GM19035 (cell line): Measurements from ENCODE around the gene CHST8.
A peak's percentile ranks its signal among the peaks of the same experiment; 100 is the strongest.

Experiments used
- ATAC-seq: cut with Tn5 transposase; IDR thresholded peaks from one replicate; pipeline ENCODE4 v1.9.1; 2021; ENCODE audit not compliant: unreplicated experiment

CHST8 gene

DNA sequence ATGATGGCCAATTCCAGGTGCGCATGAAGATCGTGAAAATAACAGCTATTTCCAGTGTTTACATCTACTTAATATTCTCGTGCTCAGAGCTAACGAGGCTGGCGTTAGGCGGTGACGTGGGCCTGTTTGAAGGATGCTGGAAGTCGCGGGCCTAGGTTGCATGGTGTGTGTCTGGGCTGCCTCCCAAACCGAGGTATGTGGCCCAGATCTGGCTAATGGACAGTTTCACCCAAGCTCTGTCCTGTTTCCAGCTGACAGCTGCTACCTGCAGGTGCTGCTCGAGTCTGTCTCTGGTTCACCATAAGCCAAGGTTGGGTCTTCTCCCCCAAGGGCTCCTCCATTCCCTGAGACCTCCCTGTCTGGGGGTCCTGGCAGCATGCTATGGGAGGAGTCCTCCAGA, 134.4 kb downstream of the CHST8 start:
- ATAC-seq, result no peak

DNA sequence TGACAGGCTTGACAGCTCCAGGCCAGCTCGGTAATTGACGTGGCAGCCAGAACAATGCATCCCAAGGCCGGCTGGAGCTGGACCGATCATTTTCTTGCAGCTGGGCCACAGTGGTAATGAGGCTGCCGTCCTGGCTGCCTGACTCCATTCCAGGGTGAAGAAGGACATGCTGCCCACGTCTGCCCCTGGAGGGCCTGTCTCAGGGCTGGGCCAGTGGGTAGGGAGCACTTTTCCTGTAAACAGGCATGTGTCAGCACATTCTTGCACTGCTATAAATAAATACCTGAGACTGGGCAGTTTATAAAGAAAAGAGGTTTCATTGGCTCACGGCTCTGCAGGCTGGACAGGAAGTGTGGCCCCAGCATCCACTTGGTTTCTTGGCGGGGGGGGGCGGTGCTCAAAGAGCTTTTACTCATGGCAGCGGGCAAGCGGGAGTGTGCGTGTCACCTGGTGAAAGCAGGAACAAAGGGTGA, 136.8 kb downstream of the CHST8 start:
- ATAC-seq, result no peak

DNA sequence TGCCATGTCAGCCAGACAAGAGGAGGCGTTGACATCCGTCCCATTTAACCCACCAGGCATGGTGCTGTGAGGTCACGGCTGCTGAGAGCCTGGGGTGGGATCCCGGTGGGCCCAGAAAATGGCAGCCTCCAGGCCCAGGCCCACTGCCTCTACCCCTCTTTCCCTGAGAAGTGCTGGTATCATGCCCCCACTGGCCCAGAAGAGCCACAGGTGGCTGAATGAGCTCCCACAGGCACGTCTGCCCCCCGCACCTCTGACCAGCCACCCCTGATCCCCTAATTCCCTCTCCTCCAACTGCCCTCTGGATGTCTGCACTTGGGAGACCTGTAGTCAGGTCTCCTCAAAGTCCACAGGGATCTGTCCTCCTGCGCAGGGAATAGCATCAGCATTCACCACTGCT, 137.6 kb downstream of the CHST8 start:
- ATAC-seq, result no peak

DNA sequence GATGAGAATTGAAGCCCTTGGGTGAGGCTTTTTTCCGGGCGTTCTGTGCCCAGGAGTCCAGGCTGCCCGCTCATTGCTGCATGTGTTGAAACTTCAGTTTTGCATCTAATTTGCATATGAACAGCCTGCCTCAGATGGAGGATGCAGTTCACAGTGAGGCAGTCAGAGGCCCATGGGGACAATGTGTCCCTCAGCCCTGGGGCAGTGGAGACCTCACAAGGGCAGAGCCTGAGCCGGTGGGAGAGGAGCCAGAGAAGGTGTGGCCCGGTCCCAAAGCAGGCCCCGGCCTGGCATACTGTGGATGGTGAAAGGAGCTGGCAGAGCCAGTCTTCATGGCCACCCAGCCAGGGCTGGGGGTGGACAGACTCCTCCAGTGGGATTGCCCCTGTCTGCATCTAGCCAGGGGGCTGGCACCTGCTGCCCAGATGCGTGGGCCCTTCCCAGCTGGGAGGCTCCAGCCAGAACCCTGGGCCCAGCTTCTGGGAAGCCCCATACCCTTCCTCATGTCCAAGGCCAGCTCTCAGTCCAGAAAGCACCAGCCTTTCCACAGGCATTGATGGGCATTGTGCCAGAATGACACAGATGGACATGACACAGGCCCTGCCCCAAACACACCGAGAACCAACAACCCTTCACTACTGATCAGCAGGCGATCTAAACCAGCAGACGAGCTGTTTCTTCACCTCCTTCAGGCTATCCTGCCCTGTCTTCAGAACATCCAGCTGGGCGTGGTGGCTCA, 142.0 kb downstream of the CHST8 start:
- no peak for ATAC-seq

DNA sequence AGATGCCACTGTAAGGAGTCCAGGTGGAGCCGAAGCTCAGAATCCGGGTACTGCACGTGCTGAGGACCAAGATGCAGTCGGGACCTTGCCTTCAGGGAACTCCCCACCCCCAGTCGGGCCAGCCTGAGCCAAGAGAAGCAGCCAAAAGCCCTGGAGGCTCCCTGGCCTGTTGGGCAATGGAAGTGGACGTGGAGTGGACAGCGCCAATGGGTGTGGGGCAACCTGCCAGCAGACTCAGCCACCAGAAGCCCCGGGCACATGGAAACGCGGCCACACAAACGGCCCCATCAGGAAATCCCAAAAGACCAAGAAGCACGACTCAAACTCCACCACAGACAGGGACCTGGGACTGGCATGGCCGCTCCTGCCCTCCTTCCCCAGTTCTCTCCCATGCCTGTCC, 144.9 kb downstream of the CHST8 start:
- no peak for ATAC-seq

DNA sequence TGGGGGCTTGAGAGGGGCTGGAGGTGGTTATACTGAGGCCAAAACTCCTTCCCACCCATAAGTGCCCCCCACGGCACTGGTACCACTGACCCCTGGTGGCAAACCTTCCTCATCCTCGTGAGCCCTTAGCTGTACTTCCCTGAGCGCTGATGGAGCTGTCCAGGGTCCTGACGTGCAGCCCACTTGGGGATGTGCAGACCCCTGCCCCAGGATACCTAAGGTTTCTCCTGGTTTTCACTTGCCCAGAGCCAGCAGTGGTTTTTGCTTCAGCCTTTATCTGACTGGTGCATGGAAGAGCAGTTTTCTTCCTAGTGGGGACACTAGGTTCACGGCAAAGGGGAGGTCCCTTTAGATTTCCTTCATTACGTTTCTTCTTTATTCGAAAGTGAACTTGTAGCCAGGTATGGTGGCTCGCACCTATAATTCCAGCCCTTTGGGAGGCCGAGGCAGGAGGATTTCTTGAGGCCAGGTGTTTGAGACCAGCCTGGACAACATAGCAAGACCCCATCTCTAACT, 146.2 kb downstream of the CHST8 start:
- ATAC-seq, result no peak

DNA sequence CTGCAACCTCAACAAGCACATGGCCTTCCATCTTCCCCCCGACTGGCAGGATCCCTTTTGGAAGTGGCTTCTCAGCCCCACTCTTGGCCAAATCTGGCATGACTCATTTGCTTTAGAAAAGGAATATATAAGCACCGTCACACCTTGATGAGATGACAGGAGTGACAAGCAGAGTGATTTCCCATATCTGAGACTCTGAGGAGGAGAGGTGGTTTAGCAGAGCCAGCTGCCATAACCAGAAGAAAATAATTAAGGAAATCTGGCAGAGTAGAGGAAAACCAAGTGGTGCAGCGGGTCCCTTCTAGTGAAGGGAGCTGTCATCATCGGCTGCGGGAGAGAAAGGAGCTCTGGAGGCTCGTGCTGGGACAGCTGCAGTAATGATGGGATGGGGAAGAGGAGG, 147.5 kb downstream of the CHST8 start:
- no peak for ATAC-seq

DNA sequence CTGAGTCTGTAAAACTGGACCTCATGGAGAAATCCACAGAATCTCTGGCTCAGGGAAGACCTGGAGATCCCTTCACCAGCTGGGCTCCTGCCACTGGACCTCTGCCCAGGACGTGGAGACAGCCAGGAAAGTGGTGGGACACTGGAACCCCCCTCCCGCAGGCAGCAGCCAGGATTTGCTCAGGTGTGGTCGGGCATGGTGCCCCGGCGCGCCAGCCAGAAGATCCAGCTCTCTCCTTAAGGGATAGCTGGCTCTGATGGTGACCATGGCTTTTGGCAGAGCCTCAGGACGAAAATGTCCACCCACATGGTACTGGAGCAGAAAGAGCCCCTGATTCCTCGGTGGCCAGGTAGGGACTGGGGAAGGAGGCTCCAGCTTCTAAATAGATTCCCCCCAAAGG, 148.4 kb downstream of the CHST8 start:
- ATAC-seq, result no peak

DNA sequence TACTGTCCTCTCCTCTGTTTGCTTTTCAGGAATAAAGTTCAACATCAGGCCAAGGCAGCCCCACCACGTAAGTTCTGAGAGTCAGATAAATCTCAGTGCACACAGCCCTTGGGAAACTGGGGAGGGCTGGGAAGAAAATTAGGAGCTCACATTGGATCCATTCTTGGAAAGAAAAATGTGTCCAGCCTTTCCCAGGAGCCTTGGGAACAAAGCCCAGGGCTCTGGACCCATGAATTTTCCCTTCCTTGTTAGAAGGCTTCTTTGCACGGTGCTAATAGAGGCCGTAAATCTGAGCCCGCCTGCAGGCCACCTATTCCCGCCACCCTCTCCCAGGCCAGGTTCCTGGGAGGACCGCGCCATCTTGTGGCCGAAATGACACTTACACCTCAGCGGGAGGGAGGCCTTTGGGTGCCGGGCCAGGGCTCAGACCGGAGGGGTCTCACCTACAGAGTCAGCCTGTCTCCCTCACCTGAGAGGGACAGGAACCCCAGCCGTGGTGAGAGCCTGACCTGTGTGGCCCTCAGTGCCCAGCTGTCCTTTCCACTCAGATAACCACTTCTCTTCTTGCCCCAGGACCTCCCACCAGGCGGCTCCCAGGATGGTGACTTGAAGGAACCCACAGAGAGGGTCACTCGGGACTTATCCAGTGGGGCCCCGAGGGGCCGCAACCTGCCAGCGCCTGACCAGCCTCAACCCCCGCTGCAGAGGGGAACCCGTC, 149.8 kb downstream of the CHST8 start:
- no peak for ATAC-seq

DNA sequence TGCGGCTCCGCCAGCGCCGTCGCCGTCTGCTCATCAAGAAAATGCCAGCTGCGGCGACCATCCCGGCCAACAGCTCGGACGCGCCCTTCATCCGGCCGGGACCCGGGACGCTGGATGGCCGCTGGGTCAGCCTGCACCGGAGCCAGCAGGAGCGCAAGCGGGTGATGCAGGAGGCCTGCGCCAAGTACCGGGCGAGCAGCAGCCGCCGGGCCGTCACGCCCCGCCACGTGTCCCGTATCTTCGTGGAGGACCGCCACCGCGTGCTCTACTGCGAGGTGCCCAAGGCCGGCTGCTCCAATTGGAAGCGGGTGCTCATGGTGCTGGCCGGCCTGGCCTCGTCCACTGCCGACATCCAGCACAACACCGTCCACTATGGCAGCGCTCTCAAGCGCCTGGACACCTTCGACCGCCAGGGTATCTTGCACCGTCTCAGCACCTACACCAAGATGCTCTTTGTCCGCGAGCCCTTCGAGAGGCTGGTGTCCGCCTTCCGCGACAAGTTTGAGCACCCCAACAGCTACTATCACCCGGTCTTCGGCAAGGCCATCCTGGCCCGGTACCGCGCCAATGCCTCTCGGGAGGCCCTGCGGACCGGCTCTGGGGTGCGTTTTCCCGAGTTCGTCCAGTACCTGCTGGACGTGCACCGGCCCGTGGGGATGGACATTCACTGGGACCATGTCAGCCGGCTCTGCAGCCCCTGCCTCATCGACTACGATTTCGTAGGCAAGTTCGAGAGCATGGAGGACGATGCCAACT, 150.5 kb downstream of the CHST8 start:
- ATAC-seq, result no peak

DNA sequence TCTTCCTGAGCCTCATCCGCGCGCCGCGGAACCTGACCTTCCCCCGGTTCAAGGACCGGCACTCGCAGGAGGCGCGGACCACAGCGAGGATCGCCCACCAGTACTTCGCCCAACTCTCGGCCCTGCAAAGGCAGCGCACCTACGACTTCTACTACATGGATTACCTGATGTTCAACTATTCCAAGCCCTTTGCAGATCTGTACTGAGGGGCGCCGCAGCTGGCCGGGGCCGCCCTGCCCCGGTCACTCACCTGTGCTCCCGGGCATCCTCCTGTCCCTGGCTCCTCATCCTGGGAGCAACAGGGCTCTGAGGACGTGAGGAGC, 151.1 kb downstream of the CHST8 start:
- no peak for ATAC-seq

DNA sequence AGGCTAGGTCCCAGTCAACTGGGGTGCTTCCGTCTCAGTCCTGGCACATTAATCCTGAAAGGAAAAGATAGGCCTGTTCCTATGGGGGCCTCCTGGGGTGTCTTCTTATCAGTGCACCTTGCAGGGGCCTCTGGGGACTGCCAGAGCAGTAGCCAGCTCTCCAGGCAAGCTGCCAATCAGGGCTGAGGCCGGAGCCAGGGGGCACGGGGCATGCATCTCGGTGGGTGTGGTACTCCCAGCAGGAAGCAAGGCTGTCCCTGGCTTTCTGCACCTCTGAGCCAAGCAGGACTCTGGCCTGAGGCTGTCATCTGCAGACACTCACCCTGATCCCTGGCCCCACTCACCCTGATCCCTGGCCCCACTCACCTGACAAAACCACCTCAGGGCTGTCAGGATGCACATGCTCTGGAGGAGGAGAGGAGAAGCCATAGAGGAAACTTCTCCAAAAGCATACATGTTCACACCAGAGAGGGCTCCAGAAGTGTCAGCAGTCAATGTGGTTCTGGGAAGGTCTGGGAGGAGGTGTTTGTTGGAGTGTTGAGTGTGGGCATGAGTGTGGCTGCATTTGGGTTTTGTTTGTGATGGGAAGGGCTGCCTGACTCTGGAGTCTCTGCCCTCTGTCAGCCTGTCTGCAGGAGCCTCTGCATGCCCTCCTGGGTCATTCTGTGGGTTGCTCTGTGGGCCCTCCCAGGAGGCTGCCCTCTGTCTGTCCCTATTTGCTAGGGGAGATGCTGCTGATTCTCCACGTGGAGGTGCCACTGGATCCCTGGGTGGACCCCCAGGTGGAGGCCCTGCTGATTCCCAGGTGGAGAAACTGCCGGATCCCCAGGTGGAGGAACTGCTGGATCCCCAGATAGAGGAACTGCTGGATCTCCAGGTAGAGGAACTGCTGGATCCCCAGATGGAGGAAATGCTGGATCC, 152.2 kb downstream of the CHST8 start:
- no peak for ATAC-seq

DNA sequence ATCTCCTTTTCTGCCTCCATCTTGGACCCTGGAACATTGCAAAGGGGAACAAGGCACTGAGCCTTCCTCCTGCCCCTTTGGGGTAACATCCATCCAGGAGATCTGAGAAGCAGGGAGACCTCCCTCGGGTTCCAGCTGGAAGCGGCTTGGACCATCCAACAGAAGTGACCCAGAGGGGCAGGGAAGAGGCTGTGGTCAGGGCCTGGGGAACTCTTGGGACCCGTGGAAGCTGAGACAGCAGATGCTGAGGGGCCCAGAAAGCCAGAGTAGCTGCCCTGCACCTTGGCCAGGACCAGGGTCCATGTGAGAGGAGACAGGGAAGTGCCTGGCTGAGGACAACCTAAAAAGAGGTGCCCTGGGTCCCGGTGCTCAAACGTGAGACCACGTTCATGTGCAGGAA, 153.0 kb downstream of the CHST8 start:
- ATAC-seq, result no peak

DNA sequence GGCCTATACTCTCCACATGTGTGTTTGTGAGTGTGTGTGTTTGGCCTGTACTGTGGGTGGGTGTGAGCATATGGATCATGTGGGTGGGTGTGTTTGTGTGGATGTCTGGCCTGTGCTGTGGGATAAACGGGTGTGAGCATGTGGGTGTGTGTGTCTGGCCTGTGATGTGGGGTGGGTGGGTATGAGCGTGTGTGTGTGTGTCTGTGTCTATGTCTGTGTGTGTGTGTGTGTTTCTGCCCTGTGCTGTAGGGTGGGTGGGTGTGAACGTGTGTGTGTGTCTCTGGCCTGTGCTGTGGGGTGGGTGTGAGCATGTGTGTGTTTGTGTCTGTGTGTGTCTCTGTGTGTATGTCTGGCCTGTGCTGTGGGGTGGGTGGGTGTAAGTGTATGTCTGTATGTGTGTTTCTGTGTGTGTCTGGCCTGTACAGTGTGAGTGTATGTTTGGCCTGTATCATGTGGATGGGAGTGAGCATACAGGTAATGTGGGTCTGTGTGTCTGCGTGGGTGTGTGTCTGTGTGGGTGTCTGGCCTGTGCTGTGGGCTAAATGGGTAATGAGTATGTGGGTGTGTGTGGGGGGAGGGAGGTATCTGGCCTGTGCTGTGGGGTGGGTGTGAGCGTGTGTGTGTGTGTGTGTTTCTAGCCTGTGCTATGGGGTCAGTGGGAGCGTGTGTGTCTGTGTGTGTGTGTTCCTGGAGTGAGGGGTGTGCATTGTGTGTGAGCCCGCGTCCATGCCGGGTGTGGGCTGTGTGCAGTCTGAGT, 154.2 kb downstream of the CHST8 start:
- no peak for ATAC-seq

DNA sequence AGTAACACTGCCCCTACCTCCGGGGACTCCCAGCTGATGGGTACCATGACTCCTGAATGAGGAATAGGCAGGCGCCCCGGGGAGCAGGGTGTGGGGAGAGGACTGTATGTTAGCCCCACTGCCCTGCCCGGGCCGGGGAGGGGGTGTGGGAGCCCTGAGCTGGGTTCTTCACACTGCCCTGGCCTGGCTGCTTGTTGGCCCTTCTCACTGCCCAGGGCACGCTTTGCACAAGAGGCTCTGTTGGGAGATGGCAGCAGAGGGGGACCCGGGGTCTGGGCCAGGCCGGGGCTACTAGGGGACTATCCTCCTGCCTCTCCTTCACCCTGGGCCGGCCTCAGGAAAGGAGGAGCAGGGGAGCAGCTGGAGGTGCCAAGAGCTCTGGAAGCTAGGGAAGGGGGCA, 155.6 kb downstream of the CHST8 start:
- no peak for ATAC-seq

DNA sequence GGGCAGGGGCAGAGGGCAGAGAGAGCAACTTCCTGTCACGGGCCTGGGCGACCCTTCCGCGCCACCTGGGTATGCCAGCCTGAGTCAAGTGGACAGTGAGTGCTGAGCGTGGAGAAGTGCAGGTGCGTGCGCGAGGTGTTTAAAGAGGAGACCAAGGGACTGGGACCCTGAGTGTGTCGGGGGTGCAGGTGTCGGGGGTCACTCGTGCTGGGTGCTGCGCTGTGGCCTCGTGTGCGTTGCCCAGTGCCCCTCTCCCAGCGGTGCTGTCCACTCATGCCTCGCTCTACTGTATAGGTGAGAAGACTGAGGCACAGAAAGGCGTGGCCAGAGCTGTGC, 156.0 kb downstream of the CHST8 start:
- ATAC-seq, result no peak

DNA sequence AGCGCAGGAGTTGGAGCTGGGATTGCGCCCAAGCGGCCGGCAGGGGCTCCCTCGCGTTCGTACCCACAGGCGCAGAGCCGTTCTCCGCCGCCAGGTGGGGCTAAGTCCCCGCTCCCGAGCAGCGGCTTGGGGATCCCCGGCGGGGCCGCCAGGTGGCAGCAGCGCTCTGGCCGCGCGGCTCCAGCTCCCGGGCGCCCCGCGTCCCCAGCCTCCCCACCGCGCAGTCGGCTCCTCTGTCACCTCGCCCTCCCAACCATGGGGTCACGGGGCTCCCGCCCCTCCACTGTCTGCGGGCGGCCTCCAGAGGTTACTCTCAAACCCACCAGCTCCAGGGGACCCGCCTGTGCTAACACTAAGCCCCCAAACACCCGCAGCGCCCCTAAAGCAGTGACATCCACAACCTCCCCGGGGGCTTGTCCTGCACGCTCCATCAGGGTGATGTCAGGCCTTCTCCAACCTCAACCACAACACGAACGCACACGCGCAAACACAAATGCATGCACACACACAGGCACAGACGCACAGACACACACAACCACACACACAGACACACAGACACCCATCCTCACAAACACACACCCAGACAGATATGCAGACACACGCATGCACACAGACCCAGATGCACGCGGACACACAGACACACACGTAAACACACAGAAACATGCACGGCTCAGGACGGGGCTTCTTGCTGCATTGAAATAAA, 156.5 kb downstream of the CHST8 start:
- peak; percentile 76 for ATAC-seq

DNA sequence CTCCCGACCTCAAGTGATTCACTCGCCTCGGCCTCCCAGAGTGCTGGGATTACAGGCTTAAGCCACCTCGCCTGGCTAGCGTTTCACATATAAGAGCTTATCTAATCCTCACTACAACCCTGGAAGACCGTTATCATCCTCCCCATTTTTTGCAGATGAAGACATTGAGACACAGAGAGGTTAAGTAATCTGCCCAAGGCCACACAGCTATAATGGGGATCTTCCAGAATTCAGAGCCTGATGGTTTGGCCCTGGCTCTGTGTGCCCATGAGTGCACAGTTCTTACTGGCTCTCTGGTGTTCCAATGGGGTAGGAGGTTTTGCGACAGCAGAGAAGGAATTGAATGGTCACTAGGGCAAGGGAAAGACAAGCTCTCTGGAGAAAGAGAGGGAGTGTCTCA, 158.1 kb downstream of the CHST8 start:
- ATAC-seq, result no peak

DNA sequence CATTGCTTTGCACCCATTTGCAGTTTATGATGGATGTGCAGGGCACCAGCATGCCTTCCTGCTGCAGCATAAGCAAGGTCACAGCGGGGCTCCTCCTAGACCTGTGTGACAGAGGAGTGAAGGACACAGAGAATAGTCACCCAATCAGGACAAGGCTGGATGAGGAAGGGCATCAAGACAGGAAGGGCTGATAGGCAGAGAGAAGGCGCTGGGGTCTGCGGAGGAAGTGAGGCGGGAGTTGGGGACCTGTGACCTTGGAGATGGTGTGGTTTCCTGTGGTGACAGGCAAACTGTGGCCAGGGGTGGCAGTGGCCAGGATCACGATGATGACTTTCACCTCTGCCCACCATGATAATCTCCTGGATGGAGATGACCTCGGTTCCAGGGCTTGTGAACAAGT, 158.5 kb downstream of the CHST8 start:
- ATAC-seq, result no peak

DNA sequence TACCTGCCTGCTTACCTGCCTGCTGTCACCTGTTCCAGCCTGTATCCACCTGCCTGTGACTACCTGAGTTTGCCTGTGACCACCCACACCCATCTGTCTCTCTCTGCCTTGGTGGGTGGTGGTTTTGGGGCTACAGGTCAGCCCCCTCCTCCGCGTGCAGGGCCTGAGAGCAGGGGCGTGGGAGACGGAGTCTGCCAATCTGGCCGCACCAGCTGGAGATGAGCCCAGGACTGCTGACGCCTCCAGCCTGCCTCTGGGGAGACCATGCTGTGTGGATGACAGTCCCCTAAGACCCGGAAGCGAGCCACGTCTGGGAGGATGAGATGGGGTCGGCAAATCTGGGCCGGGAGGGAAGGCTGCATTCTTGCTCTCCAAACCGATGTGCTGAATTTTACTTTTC, 159.0 kb downstream of the CHST8 start:
- no peak for ATAC-seq
